MM.1S (cell line): ENCODE results near the gene PTPRN2.
"Not testable (repeated sequence)": the region's sequence is repeated elsewhere in the genome, so short reads cannot be mapped to it uniquely, and the experiment has no call there.

Experiments
- DNase-seq: peaks from one replicate; pipeline ENCODE4 v3.0.0-alpha.2; 2015
- H2AFZ ChIP-seq: fragments of 300-600 bp; sonication (generic); 2 replicates; pipeline ENCODE4 v1.6.0; 2016; ENCODE audit warnings: antibody characterized with exemption, low read length
- H3F3A ChIP-seq: fragments of 300-600 bp; sonication (generic); 2 replicates; pipeline ENCODE4 v1.6.1; 2016; ENCODE audit warnings: mild to moderate bottlenecking, antibody characterized with exemption, low read length, moderate library complexity, mixed read lengths; ENCODE audit not compliant: insufficient read depth
- H3K27ac ChIP-seq: fragments of 300-600 bp; sonication (generic); 2 replicates; pipeline ENCODE4 v1.5.1; 2016; ENCODE audit warnings: mild to moderate bottlenecking, low read length
- H3K27me3 ChIP-seq: fragments of 300-600 bp; sonication (generic); replicated peaks from 2 replicates; pipeline ENCODE4 v1.6.0; 2016; ENCODE audit warnings: low read length; ENCODE audit not compliant: insufficient read depth
- H3K36me3 ChIP-seq: fragments of 300-600 bp; sonication (generic); replicated peaks from 2 replicates; pipeline ENCODE4 v1.6.1; 2016; ENCODE audit warnings: mild to moderate bottlenecking, low read length, mixed read lengths; ENCODE audit not compliant: insufficient read depth
- H3K4me1 ChIP-seq: fragments of 300-600 bp; sonication (generic); 2 replicates; pipeline ENCODE4 v1.6.1; 2016; ENCODE audit warnings: low read length, mixed read lengths
- H3K4me2 ChIP-seq: fragments of 300-600 bp; sonication (generic); 2 replicates; pipeline ENCODE4 v1.6.0; 2016; ENCODE audit warnings: low read depth, low read length
- H3K4me3 ChIP-seq: fragments of 300-600 bp; sonication (generic); 2 replicates; pipeline ENCODE4 v1.5.1; 2016; ENCODE audit warnings: low read length, mixed read lengths
- H3K79me2 ChIP-seq: fragments of 300-600 bp; sonication (generic); 2 replicates; pipeline ENCODE4 v1.6.1; 2016; ENCODE audit warnings: mixed run types, low read length, mixed read lengths
- H3K9ac ChIP-seq: fragments of 300-600 bp; sonication (generic); 2 replicates; pipeline ENCODE4 v1.6.1; 2016; ENCODE audit warnings: low read length, mixed read lengths
- H3K9me2 ChIP-seq: fragments of 300-600 bp; sonication (generic); replicated peaks from 2 replicates; pipeline ENCODE4 v1.6.1; 2016; ENCODE audit warnings: mild to moderate bottlenecking, low read length, mixed read lengths; ENCODE audit not compliant: insufficient read depth
- H3K9me3 ChIP-seq: fragments of 300-600 bp; sonication (generic); replicated peaks from 2 replicates; pipeline ENCODE4 v1.6.1; 2016; ENCODE audit warnings: mild to moderate bottlenecking, low read length, mixed read lengths; ENCODE audit not compliant: insufficient read depth
- H4K20me1 ChIP-seq: fragments of 300-600 bp; sonication (generic); 2 replicates; pipeline ENCODE4 v1.6.1; 2016; ENCODE audit warnings: mild to moderate bottlenecking, low read length, moderate library complexity, mixed read lengths; ENCODE audit not compliant: insufficient read depth
- EZH2 ChIP-seq: fragments of 300-600 bp; sonication (generic); optimal IDR thresholded peaks from 2 replicates; pipeline ENCODE3; 2017; ENCODE audit warnings: low read depth, mild to moderate bottlenecking, antibody characterized with exemption, low read length, mixed read lengths
- EZH2phosphoT487 ChIP-seq: fragments of 300-600 bp; sonication (generic); IDR thresholded peaks from 2 replicates; pipeline ENCODE4 v1.6.1; 2018; ENCODE audit warnings: antibody characterized with exemption, low read length
- TF ChIP-seq, protein P1 (sequence below): fragments of 300-600 bp; sonication (generic); IDR thresholded peaks from 2 replicates; pipeline ENCODE4 v1.5.1; 2016; ENCODE audit warnings: antibody characterized with exemption, low read length, mixed read lengths

Gene PTPRN2

DNA sequence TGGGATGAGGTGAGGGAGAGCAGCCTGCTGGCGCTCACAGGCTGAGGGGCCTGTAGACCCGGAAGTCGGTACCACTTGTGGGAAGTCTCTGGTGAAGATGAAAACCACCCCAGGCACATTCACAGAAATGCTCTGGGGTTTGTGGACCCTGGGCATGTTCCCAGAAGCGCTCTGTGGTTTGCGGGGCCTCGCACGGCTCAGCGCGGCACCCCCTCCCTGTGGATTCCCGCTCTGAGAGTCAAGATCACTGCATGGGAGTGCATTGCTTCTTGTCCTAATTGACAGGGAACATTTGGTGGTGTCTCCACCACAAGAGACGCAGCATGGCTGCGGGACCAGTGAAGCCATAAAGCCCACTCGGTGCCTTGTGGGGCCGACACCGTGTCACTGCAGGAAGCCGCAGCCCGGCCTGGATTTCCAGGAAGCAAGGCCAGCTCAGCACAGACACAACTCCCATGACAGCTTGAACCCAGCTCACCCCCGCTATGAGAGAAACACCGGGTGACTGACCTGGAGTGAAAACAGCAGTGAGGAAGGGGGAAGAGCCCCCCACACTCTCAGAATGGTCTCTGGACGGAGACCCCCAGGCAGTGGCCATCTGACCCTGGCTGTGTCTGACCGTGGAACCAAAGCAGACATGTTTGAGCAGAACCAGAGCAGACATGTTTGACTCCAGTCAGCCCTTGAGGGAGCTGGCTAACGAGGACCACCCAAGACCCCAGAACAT is 157.2 kb downstream of the PTPRN2 start:
- H3K4me2 ChIP-seq = no peak overlapping the region
- peaks cover 71% of the 10 kb centered on the region for H3K27me3 ChIP-seq
- H3K4me3 ChIP-seq = no peak overlapping the region

DNA sequence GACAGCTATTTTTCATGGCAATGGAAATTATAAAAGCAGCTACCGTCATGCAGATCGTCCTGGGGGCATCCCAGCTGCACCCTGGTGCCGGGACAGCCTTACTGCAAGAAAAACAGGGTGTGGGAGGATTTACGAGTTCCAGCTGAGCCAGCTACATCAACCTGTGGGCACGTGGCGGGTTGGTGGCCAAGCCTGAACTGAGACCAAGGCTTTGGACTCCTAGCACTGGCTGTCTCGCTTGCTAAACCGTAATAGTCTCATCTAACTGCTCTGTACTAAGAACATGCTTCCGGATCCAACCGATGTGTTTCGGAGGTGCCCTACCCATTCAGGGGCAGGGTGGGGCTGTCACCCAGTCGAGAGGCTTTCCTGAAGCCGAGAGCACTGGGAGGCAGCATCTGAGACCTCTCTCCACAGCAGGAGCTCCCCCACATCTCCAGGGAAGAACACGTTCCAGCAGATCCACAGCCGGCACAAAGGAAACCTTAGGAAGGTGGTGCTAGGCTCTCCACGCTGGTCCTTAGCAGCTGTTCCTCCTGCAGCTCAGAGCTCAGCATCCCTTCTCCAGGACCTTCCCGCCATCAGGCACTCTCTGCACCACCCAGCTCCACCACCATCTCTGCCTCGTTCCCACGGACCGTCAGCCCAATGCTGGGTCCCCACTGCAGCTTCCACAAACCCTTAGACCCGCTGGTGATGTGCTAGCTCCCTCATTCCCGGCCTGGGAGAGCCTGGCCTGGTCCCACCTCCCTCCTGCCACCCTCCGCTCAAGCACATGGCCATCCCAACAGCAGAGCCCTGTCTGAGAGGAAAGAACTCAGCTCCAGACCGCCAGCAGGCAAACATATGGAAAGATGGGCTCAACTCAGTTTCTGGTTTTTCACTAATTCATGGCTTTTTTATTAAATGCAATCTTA is 158.5 kb downstream of the PTPRN2 start:
- H3K79me2 ChIP-seq = no peaks in the 10 kb centered on the region
- no peak overlapping the region for H3K4me3 ChIP-seq
- H3K27ac ChIP-seq = no peak overlapping the region
- no peaks in the 10 kb centered on the region for H3K4me1 ChIP-seq
- H3F3A ChIP-seq = no peaks in the 10 kb centered on the region
- DNase-seq = no peak
- no peak overlapping the region for H3K4me2 ChIP-seq
- H2AFZ ChIP-seq = no peak overlapping the region
- H3K9ac ChIP-seq = no peak overlapping the region
- H4K20me1 ChIP-seq = no peaks in the 10 kb centered on the region
- H3K9me2 ChIP-seq = no peaks in the 10 kb centered on the region
- TF ChIP-seq EZH2 (no peak), EZH2phosphoT487 (no peak)
- TF ChIP-seq, protein P1, sequence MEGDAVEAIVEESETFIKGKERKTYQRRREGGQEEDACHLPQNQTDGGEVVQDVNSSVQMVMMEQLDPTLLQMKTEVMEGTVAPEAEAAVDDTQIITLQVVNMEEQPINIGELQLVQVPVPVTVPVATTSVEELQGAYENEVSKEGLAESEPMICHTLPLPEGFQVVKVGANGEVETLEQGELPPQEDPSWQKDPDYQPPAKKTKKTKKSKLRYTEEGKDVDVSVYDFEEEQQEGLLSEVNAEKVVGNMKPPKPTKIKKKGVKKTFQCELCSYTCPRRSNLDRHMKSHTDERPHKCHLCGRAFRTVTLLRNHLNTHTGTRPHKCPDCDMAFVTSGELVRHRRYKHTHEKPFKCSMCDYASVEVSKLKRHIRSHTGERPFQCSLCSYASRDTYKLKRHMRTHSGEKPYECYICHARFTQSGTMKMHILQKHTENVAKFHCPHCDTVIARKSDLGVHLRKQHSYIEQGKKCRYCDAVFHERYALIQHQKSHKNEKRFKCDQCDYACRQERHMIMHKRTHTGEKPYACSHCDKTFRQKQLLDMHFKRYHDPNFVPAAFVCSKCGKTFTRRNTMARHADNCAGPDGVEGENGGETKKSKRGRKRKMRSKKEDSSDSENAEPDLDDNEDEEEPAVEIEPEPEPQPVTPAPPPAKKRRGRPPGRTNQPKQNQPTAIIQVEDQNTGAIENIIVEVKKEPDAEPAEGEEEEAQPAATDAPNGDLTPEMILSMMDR = no peak
- H3K36me3 ChIP-seq = no peaks in the 10 kb centered on the region
- H3K9me3 ChIP-seq = no peaks in the 10 kb centered on the region
- H3K27me3 ChIP-seq = peaks cover 67% of the 10 kb centered on the region

More for the DNA sequence above, 157.2 kb downstream of the PTPRN2 start:
- H3K9ac ChIP-seq = no peak overlapping the region
- DNase-seq = no peak
- H3K9me2 ChIP-seq = no peaks in the 10 kb centered on the region
- H3K36me3 ChIP-seq = no peaks in the 10 kb centered on the region
- no peak overlapping the region for H2AFZ ChIP-seq
- TF ChIP-seq EZH2 = no peak
- no peak for TF ChIP-seq EZH2phosphoT487
- TF ChIP-seq, protein P1 = no peak
- no peak overlapping the region for H3K27ac ChIP-seq
- H3K9me3 ChIP-seq = no peaks in the 10 kb centered on the region
- no peaks in the 10 kb centered on the region for H3F3A ChIP-seq
- no peaks in the 10 kb centered on the region for H4K20me1 ChIP-seq
- no peaks in the 10 kb centered on the region for H3K4me1 ChIP-seq
- no peaks in the 10 kb centered on the region for H3K79me2 ChIP-seq

DNA sequence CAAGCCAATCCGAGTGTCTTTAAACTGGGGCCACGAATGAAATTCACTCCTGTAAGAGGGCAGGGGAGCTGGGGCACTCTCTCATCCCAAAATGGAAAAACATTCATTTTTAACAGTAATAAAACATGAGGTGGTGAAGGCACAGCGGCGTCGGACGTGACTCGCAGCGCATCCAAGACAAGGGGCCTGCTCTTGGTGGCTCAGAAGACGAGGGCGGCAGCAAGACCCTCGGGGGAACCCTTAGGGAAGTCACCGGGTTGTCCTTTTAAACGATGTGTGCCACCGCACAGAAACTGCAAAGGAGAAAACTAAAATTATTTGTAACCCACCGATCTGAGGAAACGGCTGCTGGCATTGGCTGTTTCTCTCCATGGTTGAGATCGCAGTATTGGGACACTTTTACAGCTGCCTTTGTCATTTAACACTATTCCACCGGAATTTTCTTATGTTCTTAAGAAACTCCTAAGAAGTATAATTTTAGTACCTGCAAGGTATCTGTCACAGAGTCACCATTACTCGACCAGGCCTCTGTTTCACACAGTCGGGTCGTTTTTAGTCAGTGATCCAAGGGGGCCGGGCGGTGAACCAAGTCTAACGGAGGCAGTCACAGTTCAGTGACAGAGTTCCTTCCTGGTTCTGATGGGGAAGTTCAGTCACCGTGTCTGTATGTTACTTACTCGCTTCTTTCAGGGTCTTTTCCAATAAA is 159.3 kb downstream of the PTPRN2 start:
- Histone ChIP-seq H3K4me3 (no peak overlapping the region), H3K4me2 (no peak overlapping the region), H3K27ac (no peak overlapping the region), H3K4me1 (no peaks in the 10 kb centered on the region), H3K9me3 (no peaks in the 10 kb centered on the region), H2AFZ (no peak overlapping the region), H3K9me2 (no peaks in the 10 kb centered on the region), H3K9ac (no peak overlapping the region), H3F3A (no peaks in the 10 kb centered on the region), H3K27me3 (peaks cover 68% of the 10 kb centered on the region), H3K79me2 (no peaks in the 10 kb centered on the region), H3K36me3 (no peaks in the 10 kb centered on the region), H4K20me1 (no peaks in the 10 kb centered on the region)
- no peak for DNase-seq
- no peak for TF ChIP-seq EZH2

GRCh38 chr7:158425676-158426075 is 161.9 kb downstream of the PTPRN2 start:
- not testable (repeated sequence) for H3K9me2 ChIP-seq, H3K36me3 ChIP-seq, H3K79me2 ChIP-seq, H3K27ac ChIP-seq, H3K4me2 ChIP-seq, DNase-seq, H3F3A ChIP-seq, H4K20me1 ChIP-seq, H3K4me1 ChIP-seq, H3K9me3 ChIP-seq, H2AFZ ChIP-seq, H3K4me3 ChIP-seq, H3K9ac ChIP-seq
- H3K27me3 ChIP-seq = peaks cover 70% of the 10 kb centered on the region
